BLaER1 (cell line): ENCODE data around the gene CEP63.

Experiments
- H3K27ac ChIP-seq: shearing (Covaris generic); formaldehyde crosslinking; 2 replicates; pipeline ENCODE4 v1.8.1; 2022
- H3K27me3 ChIP-seq: shearing (Covaris generic); formaldehyde crosslinking; 2 replicates; pipeline ENCODE4 v1.8.1; 2022
- H3K36me3 ChIP-seq: shearing (Covaris generic); formaldehyde crosslinking; 2 replicates; pipeline ENCODE4 v1.8.1; 2022
- H3K4me1 ChIP-seq: shearing (Covaris generic); formaldehyde crosslinking; 2 replicates; pipeline ENCODE4 v1.8.1; 2022
- H3K4me2 ChIP-seq: shearing (Covaris generic); formaldehyde crosslinking; 2 replicates; pipeline ENCODE4 v1.8.1; 2022
- H3K4me3 ChIP-seq: shearing (Covaris generic); formaldehyde crosslinking; 2 replicates; pipeline ENCODE4 v1.8.1; 2022
- H3K9ac ChIP-seq: shearing (Covaris generic); formaldehyde crosslinking; 2 replicates; pipeline ENCODE4 v1.8.1; 2022
- H3K9me3 ChIP-seq: shearing (Covaris generic); formaldehyde crosslinking; 2 replicates; pipeline ENCODE4 v1.8.1; 2022
- H4K20me1 ChIP-seq: shearing (Covaris generic); formaldehyde crosslinking; 2 replicates; pipeline ENCODE4 v1.8.1; 2022
- Cebpa-rat ChIP-seq: shearing (Covaris generic); IDR thresholded peaks from 2 replicates; pipeline ENCODE4 v1.8.1; 2022

The CEP63 gene

GRCh38 chr3:134464689-134465365, 21.0 kb upstream of the CEP63 start:
- H3K27ac ChIP-seq, result no peak overlapping the region

GRCh38 chr3:134466331-134466730, 19.5 kb upstream of the CEP63 start:
- no peaks in the 10 kb centered on the region for H4K20me1 ChIP-seq
- H3K4me1 ChIP-seq, result peaks cover 6% of the 10 kb centered on the region; the same call in 1 of the 2 replicates
- no peak overlapping the region for H3K4me3 ChIP-seq
- H3K9ac ChIP-seq, result no peak overlapping the region
- no peak overlapping the region for H3K27ac ChIP-seq
- no peaks in the 10 kb centered on the region for H3K9me3 ChIP-seq
- TF ChIP-seq Cebpa-rat, result no peak
- H3K4me2 ChIP-seq, result no peak overlapping the region
- H3K36me3 ChIP-seq, result no peaks in the 10 kb centered on the region
- no peaks in the 10 kb centered on the region for H3K27me3 ChIP-seq

More at GRCh38 chr3:134464689-134465365, 21.0 kb upstream of the CEP63 start:
- peaks cover 6% of the 10 kb centered on the region; the same call in 1 of the 2 replicates for H3K4me1 ChIP-seq
- no peaks in the 10 kb centered on the region for H3K27me3 ChIP-seq
- no peaks in the 10 kb centered on the region for H3K36me3 ChIP-seq
- no peak overlapping the region for H3K4me3 ChIP-seq
- no peaks in the 10 kb centered on the region for H4K20me1 ChIP-seq
- H3K9ac ChIP-seq, result no peak overlapping the region
- H3K9me3 ChIP-seq, result no peaks in the 10 kb centered on the region
- H3K4me2 ChIP-seq, result no peak overlapping the region
- TF ChIP-seq Cebpa-rat, result no peak

GRCh38 chr3:134468519-134468918, 17.3 kb upstream of the CEP63 start:
- Histone ChIP-seq H3K4me2 (no peak overlapping the region), H3K27ac (no peak overlapping the region), H3K4me1 (peaks cover 6% of the 10 kb centered on the region; the same call in 1 of the 2 replicates), H3K9me3 (no peaks in the 10 kb centered on the region), H3K9ac (no peak overlapping the region), H4K20me1 (no peaks in the 10 kb centered on the region), H3K4me3 (no peak overlapping the region), H3K27me3 (no peaks in the 10 kb centered on the region), H3K36me3 (0 out of 2 replicates have a peak, but pooled peaks cover 9% of the 10 kb centered on the region)
- TF ChIP-seq Cebpa-rat, result no peak

GRCh38 chr3:134471521-134472193, 14.2 kb upstream of the CEP63 start:
- Histone ChIP-seq H3K4me1 (peaks cover 6% of the 10 kb centered on the region; the same call in 1 of the 2 replicates), H3K27ac (no peak overlapping the region)

GRCh38 chr3:134472831-134473230, 13.0 kb upstream of the CEP63 start:
- Histone ChIP-seq H3K9ac (no peak overlapping the region), H3K9me3 (no peaks in the 10 kb centered on the region), H4K20me1 (no peaks in the 10 kb centered on the region), H3K4me1 (no peaks in the 10 kb centered on the region), H3K4me3 (no peak overlapping the region), H3K36me3 (peaks cover 33% of the 10 kb centered on the region), H3K4me2 (no peak overlapping the region), H3K27me3 (no peaks in the 10 kb centered on the region), H3K27ac (no peak overlapping the region)
- no peak for TF ChIP-seq Cebpa-rat

More at GRCh38 chr3:134471521-134472193, 14.2 kb upstream of the CEP63 start:
- TF ChIP-seq Cebpa-rat, result no peak
- no peak overlapping the region for H3K4me2 ChIP-seq
- no peaks in the 10 kb centered on the region for H3K9me3 ChIP-seq
- no peak overlapping the region for H3K4me3 ChIP-seq
- no peak overlapping the region for H3K9ac ChIP-seq
- no peaks in the 10 kb centered on the region for H4K20me1 ChIP-seq
- H3K36me3 ChIP-seq, result peaks cover 22% of the 10 kb centered on the region
- H3K27me3 ChIP-seq, result no peaks in the 10 kb centered on the region

- Histone ChIP-seq H3K36me3 (peaks cover 45% of the 10 kb centered on the region), H3K9ac (no peak overlapping the region), H3K4me1 (no peaks in the 10 kb centered on the region), H3K4me2 (no peak overlapping the region), H3K4me3 (no peak overlapping the region), H3K27me3 (no peaks in the 10 kb centered on the region), H3K9me3 (no peaks in the 10 kb centered on the region), H3K27ac (no peak overlapping the region), H4K20me1 (no peaks in the 10 kb centered on the region)
- TF ChIP-seq Cebpa-rat, result no peak
These were observed 11.8 kb upstream of the CEP63 start for GRCh38 chr3:134473868-134474546.

GRCh38 chr3:134474956-134475355, 10.9 kb upstream of the CEP63 start:
- no peak for TF ChIP-seq Cebpa-rat
- Histone ChIP-seq H3K27me3 (no peaks in the 10 kb centered on the region), H3K9ac (no peak overlapping the region), H3K27ac (no peak overlapping the region), H3K9me3 (no peaks in the 10 kb centered on the region), H3K36me3 (peaks cover 49% of the 10 kb centered on the region), H4K20me1 (no peaks in the 10 kb centered on the region), H3K4me3 (no peak overlapping the region), H3K4me1 (no peaks in the 10 kb centered on the region), H3K4me2 (no peak overlapping the region)

- Histone ChIP-seq H3K4me3 (no peak overlapping the region), H3K9me3 (no peaks in the 10 kb centered on the region), H3K27me3 (no peaks in the 10 kb centered on the region), H4K20me1 (no peaks in the 10 kb centered on the region), H3K4me1 (no peaks in the 10 kb centered on the region), H3K9ac (no peak overlapping the region), H3K27ac (no peak overlapping the region), H3K4me2 (no peak overlapping the region), H3K36me3 (peaks cover 62% of the 10 kb centered on the region)
- TF ChIP-seq Cebpa-rat, result no peak
These were observed 9.6 kb upstream of the CEP63 start for GRCh38 chr3:134476306-134476705.

- H3K36me3 ChIP-seq, result peaks cover 68% of the 10 kb centered on the region
- H3K4me3 ChIP-seq, result no peak overlapping the region
- H3K27ac ChIP-seq, result no peak overlapping the region
- TF ChIP-seq Cebpa-rat, result no peak
- H3K27me3 ChIP-seq, result no peaks in the 10 kb centered on the region
- H3K4me2 ChIP-seq, result no peak overlapping the region
- no peaks in the 10 kb centered on the region for H3K9me3 ChIP-seq
- H4K20me1 ChIP-seq, result no peaks in the 10 kb centered on the region
- H3K4me1 ChIP-seq, result no peaks in the 10 kb centered on the region
- H3K9ac ChIP-seq, result no peak overlapping the region
These were observed 8.9 kb upstream of the CEP63 start for GRCh38 chr3:134477002-134477401.

GRCh38 chr3:134477938-134478337, 7.9 kb upstream of the CEP63 start:
- no peak for TF ChIP-seq Cebpa-rat
- Histone ChIP-seq H3K4me1 (peaks cover 2% of the 10 kb centered on the region), H3K4me2 (no peak overlapping the region), H3K4me3 (no peak overlapping the region), H3K9me3 (no peaks in the 10 kb centered on the region), H3K27me3 (no peaks in the 10 kb centered on the region), H3K27ac (no peak overlapping the region), H3K9ac (no peak overlapping the region), H3K36me3 (peaks cover 69% of the 10 kb centered on the region), H4K20me1 (no peaks in the 10 kb centered on the region)
